Ishikawa (cell line): Measurements from ENCODE around the gene KRT33A.

Experiments
- CEBPB ChIP-seq: IDR thresholded peaks from 2 replicates; pipeline ENCODE4 v1.6.1; 2012
- CREB1 ChIP-seq: IDR thresholded peaks from 2 replicates; pipeline ENCODE4 v1.6.1; 2012; ENCODE audit warnings: low read depth
- EGR1 ChIP-seq: IDR thresholded peaks from 2 replicates; pipeline ENCODE4 v1.6.1; 2012
- EP300 ChIP-seq: IDR thresholded peaks from 2 replicates; pipeline ENCODE4 v1.6.1; 2012; ENCODE audit warnings: borderline replicate concordance
- FOXM1 ChIP-seq: IDR thresholded peaks from 2 replicates; pipeline ENCODE4 v1.6.1; 2012; ENCODE audit warnings: low read depth, borderline replicate concordance
- MAX ChIP-seq: IDR thresholded peaks from 2 replicates; pipeline ENCODE4 v1.6.1; 2012
- NFIC ChIP-seq: IDR thresholded peaks from 2 replicates; pipeline ENCODE4 v1.6.1; 2012
- RAD21 ChIP-seq: IDR thresholded peaks from 2 replicates; pipeline ENCODE4 v1.6.1; 2012; ENCODE audit warnings: low read depth
- REST ChIP-seq: IDR thresholded peaks from 2 replicates; pipeline ENCODE4 v1.6.1; 2012; ENCODE audit warnings: low read depth, mild to moderate bottlenecking
- TAF1 ChIP-seq: IDR thresholded peaks from 2 replicates; pipeline ENCODE4 v1.6.1; 2012; ENCODE audit warnings: low read depth, mild to moderate bottlenecking
- TCF12 ChIP-seq: IDR thresholded peaks from 2 replicates; pipeline ENCODE4 v1.6.1; 2012; ENCODE audit warnings: low read depth
- TEAD4 ChIP-seq: IDR thresholded peaks from 2 replicates; pipeline ENCODE4 v1.6.1; 2012
- USF1 ChIP-seq: IDR thresholded peaks from 2 replicates; pipeline ENCODE4 v1.6.1; 2012
- YY1 ChIP-seq: IDR thresholded peaks from 2 replicates; pipeline ENCODE4 v1.6.1; 2012; ENCODE audit warnings: low read depth
- ZBTB7A ChIP-seq: IDR thresholded peaks from 2 replicates; pipeline ENCODE4 v1.6.1; 2012; ENCODE audit warnings: low read depth

KRT33A gene

GRCh38 chr17:41351177-41351576 is 549 bp upstream of the KRT33A start:
- TF ChIP-seq TAF1 (no peak), ZBTB7A (no peak), EP300 (no peak), YY1 (no peak), CREB1 (no peak), FOXM1 (no peak), EGR1 (no peak), USF1 (no peak), MAX (no peak), TEAD4 (no peak), TCF12 (no peak), REST (no peak), NFIC (no peak), CEBPB (no peak), RAD21 (no peak)

GRCh38 chr17:41347869-41348760 is 2.5 kb downstream of the KRT33A start:
- TF ChIP-seq CEBPB (no peak), ZBTB7A (no peak), TAF1 (no peak)

GRCh38 chr17:41345992-41346391 is 4.6 kb downstream of the KRT33A start:
- TF ChIP-seq YY1 (no peak), TAF1 (no peak), EP300 (no peak), TEAD4 (no peak)

GRCh38 chr17:41343029-41343428 is 7.6 kb downstream of the KRT33A start:
- TF ChIP-seq EP300 (no peak), RAD21 (no peak), MAX (no peak), TAF1 (no peak), EGR1 (no peak), YY1 (no peak), NFIC (no peak), REST (no peak), CEBPB (no peak), FOXM1 (no peak), USF1 (no peak), TEAD4 (no peak), ZBTB7A (no peak), CREB1 (no peak), TCF12 (no peak)

GRCh38 chr17:41340934-41341861 is 9.4 kb downstream of the KRT33A start:
- TF ChIP-seq MAX (no peak), USF1 (no peak), REST (no peak), TCF12 (no peak), EGR1 (no peak), TEAD4 (no peak), TAF1 (no peak), CEBPB (no peak), ZBTB7A (no peak), YY1 (no peak), CREB1 (no peak), FOXM1 (no peak), NFIC (no peak), RAD21 (no peak), EP300 (no peak)
